Testis (tissue), 2 donors: Measurements from ENCODE around the gene KCNH5.

Experiments used
- POLR2A ChIP-seq: fragments of 450-650 bp; IDR thresholded peaks from one replicate; pipeline ENCODE4 v1.6.1; 2017; ENCODE audit warnings: antibody characterized with exemption, mild to moderate bottlenecking, moderate library complexity
- TF ChIP-seq, protein P1 (sequence below), 3 experiments: fragments of 450-650 bp in 2 of 3; fragments of 200-600 bp in 1 of 3; sonication (generic) in 1 of 3; IDR thresholded peaks; one replicate each; pipeline ENCODE4 v1.5.1; 2016 to 2019; ENCODE audit warnings: antibody characterized with exemption in 3 of 3, mild to moderate bottlenecking in 2 of 3, moderate library complexity in 1 of 3

DNA sequence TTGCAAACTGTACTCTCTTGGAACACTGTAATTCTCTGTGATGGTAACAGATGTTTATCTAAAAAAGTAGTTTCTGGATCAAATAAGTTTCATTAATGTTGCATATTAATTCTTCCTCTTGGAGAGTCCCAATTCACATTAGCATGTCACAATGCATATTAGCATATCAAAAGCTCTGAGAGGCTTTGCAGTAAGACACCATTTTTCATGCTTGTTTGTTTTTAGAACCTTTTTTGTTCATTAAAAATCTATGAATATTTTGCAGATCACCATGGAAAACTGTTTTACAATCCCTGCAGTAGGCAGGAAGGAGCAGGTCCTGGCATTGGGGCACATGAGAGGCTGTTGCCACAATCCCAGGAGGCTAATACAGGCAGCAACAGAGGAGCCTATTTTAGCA lies 180.7 kb downstream of the KCNH5 start:
- TF ChIP-seq, protein P1, sequence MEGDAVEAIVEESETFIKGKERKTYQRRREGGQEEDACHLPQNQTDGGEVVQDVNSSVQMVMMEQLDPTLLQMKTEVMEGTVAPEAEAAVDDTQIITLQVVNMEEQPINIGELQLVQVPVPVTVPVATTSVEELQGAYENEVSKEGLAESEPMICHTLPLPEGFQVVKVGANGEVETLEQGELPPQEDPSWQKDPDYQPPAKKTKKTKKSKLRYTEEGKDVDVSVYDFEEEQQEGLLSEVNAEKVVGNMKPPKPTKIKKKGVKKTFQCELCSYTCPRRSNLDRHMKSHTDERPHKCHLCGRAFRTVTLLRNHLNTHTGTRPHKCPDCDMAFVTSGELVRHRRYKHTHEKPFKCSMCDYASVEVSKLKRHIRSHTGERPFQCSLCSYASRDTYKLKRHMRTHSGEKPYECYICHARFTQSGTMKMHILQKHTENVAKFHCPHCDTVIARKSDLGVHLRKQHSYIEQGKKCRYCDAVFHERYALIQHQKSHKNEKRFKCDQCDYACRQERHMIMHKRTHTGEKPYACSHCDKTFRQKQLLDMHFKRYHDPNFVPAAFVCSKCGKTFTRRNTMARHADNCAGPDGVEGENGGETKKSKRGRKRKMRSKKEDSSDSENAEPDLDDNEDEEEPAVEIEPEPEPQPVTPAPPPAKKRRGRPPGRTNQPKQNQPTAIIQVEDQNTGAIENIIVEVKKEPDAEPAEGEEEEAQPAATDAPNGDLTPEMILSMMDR (IDR thresholded peaks at IDR 0.05), result no peak
- TF ChIP-seq POLR2A, result no peak
